NCI-H1105 (cell line): ENCODE measurements around the gene ADARB1.
"Not testable (repeated sequence)": the region's sequence is repeated elsewhere in the genome, so short reads cannot be mapped to it uniquely, and the experiment has no call there.

ENCODE experiments used
- DNase-seq: peaks from one replicate; lab custom pipeline; 2025; lab: John Stamatoyannopoulos, UW

The ADARB1 gene

GRCh38 chr21:45114475-45114874, 40.1 kb downstream of the ADARB1 start:
- no peak for DNase-seq

DNA sequence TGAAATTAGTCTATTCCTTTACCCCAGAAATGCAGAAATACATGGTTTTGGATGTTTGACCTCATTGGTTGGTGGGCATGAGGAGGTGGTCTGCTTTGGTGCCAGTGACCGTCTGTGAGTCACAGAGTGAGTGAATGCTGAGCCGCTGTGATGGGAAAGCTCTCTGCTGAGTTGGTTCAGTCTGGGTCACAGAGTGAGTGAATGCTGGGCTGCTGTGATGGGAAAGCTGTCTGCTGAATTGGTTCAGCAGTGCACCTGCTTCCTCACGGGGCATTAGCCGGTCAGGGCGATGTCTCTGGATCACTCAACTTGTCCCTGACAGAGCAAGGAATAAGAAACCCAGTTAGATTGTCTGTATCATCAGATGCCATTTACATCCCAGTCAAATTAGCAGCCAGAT, 40.8 kb downstream of the ADARB1 start:
- no peak for DNase-seq

DNA sequence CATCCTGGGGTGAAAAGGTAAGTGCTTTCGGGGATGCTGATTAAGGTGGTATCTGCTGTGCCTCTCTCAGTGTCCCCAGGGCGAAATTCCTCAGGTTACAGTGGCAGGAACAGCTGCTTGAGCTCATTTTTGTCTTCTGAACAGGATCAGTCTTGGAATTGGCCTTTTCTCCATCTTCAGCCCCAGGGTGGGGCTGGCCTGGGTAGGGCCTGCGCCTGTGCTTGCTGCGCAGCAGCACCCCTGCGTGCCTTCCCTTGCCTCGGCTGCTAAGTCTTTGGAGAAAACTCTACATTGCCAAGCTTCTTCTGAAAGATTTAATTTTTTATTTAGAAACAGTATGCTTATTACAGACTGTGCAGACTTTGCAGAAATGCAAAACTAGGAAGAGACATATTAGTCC, 41.7 kb downstream of the ADARB1 start:
- no peak for DNase-seq

DNA sequence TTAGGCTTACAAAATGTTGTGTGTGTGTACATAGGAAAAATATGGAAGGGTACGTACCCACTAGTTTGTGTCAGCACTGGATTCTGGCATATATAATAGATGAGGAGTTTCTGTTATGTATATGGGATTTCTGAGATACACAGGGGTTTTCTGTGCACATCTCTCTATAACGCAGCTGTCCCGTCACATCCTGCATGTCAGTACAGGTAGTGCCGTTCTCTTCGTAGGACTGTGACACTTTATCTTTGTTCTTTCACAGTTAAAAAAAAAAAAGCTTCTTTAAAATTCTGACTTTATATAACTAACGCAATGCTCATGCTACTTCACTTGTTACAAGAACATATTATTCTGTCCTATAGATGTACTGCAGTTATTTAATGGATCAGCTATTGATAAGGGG, 42.9 kb downstream of the ADARB1 start:
- DNase-seq: no peak

DNA sequence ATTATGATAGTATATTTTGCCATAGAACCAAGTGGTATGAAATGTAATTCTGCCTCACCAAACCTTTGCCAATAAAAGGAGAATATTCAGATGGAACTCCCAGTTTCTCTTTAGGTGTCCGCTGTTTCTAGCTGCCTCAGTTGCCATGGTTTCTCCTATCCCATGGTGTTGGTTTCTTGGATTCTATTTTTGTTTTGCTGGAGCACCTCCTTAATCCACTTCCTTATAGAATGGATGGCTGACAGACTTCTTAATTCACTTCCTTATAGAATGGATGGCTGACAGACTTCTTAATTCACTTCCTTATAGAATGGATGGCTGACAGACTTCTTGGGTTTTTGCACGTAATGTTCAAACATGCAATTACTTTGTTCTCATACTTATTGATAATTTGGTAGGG, 43.7 kb downstream of the ADARB1 start:
- no peak for DNase-seq

DNA sequence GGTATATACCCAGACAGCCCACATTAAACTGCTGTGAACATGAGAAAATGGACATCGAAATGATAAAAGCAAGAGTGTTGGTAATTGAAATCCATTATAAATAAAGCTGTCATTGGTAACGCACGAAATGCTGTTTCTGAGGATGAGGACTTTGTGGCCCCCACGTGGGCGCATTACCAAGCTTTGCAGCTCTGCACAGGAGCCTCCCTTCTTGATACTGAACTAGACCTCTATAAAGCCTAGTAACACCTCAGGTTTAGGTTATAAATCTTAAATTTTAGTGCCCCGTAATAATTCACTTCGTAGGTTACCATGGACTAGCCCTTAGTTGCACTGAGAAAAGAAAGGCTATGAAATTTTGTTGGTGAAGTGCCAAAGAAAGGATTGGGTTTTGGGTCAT, 45.4 kb downstream of the ADARB1 start:
- DNase-seq: no peak

DNA sequence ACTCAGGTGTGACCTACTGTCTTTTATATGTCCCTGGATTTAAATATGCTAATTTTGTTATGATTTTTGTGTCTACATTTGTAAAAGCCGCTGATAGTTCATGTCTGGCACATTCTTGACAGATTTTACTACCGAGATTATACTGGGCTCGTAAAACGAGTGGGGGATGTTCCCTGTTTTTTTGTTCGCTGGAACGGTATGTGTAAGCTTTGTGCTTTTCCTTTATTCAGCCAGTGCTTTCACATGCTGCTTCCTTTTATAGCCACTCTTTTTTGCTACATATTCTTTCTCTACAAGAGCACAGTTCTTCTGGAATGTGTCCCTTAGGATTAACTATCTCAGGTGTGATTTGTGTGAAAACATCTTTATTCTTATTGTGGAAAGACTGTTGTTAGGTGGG, 46.6 kb downstream of the ADARB1 start:
- no peak for DNase-seq

- DNase-seq: no peak
Observed at GRCh38 chr21:45122030-45122429, 47.6 kb downstream of the ADARB1 start.

GRCh38 chr21:45122432-45123132, 48.2 kb downstream of the ADARB1 start:
- DNase-seq: no peak

DNA sequence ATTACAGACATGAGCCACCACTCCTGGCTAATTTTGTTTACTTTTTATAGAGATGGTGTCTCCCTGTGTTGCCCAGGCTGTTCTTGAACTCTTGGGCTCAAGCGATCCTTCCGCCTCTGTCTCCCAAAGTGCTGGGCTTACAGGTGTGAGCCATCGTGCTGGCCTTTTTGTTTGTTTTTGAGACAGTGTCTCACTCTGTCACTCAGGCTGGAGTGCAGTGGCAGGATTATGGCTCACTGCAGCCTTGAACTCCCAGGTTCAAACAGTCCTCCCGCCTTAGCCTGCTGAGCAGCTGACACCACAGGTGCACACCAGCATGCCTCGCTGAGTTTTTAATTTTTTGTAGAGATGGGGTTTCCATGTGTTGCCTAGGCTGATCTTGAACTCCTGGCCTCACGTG, 49.1 kb downstream of the ADARB1 start:
- no peak for DNase-seq

DNA sequence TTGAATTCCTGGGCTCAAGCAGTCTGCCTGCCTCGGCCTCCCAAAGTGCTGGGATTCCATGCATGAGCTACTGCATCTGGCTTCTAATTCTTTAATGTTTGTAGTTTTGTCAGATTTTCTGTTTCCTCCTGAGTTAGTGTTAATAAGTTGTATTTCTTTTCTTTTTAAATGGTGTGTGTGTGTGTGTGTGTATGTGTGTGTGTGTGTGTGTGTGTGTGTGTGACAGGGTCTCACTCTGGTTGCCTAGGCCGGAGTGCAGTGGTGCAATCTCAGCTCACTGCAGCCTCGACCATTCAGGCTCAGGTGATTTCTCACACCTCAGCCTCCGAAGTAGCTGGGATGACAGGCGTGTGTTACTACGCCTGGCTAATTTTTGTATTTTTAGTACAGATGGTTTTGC, 50.2 kb downstream of the ADARB1 start:
- DNase-seq: no peak

DNA sequence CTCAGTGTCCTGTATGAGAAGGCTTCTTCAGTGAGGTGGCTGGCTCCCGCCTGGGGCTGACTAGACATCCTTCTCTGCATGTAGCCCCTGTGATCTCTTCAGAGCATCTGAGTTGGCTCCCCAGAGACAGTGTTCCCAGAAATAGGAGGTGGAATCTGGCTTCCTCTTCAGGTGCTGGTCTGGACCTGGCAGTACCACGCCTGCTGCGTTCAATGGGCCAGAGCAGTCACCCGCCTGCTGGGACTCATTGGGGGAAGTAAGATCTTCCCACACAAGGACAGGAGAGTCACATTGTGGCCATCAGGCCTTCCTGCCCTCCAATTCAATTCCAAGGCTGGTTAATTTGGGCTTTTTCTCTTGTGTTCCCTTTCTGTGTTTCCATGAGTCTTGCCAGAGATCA, 51.0 kb downstream of the ADARB1 start:
- DNase-seq: no peak

DNA sequence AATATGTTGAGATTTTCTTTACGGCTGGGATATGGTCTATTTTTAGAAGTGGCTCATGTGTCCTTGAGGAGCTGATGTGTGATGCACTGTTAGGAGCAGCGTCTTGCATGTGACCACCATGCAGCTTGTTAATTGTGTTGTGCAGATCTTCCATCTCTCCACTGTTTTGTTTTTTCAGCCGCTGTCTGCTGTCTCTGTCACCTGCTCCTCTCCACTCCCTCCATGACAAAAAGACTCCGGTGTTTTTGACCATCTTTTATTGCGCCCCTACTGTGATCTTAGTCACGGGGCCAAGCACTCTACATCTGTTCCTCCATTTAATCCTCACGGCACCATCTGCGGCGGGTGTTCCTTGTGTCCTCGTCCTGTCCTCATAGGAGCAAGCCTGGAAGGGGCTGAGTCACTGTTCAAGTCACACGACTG, 51.8 kb downstream of the ADARB1 start:
- no peak for DNase-seq

- no peak for DNase-seq
Observed at GRCh38 chr21:45126983-45127382, 52.6 kb downstream of the ADARB1 start.

- DNase-seq: no peak
Observed at GRCh38 chr21:45127937-45128336, 53.6 kb downstream of the ADARB1 start.

DNA sequence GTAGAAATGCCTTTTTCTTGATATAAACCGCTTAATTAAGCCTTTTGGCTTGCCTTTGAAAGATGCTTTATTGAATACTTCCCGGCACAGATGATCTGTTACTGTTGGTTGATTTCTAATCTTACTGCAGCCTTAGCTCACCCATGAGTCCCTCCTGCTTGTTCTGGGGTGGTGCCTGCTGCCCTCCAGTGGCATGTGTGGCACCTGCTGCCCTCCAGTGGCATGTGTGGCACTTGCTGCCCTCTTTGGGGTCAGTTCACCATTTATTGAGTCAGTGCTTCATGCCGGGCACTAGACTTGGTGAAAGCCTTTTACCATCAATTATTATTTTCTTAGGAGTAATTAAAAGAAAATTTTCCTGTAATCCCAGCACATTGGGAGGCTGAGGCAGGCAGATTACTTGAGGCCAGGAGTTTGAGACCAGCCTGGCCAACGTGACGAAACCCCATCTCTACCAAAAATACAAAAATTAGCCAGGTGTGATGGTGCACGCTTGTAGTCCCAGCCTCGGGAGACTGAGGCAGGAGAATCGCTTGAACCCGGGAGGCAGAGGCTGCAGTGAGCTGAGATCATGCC, 54.3 kb downstream of the ADARB1 start:
- peak; percentile 60 for DNase-seq

- no peak for DNase-seq
Observed at GRCh38 chr21:45129189-45129923, 55.0 kb downstream of the ADARB1 start.

DNA sequence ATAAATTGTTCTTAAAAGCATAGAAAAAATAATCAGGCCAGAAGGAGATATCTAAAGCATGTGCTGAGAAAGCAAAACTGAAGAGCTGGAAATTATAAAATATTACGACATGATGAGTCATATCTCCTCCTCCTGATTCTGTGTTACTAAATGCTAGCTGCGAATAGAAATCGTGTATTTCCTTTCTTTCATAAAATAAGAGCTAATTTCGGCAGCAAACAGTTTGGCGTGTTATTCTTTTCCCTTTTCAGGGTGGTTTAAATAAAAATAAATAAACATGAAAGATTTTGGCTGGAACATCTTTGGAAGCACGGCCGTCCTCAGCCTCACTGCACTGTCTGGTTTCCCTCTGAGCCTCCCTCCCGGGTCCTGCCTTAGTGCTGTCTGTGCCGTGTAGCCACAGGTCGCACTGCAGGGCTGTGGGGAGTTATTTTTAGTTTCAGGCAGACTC, 56.0 kb downstream of the ADARB1 start:
- no peak for DNase-seq

- no peak for DNase-seq
Observed at GRCh38 chr21:45131537-45131999, 57.2 kb downstream of the ADARB1 start.

DNA sequence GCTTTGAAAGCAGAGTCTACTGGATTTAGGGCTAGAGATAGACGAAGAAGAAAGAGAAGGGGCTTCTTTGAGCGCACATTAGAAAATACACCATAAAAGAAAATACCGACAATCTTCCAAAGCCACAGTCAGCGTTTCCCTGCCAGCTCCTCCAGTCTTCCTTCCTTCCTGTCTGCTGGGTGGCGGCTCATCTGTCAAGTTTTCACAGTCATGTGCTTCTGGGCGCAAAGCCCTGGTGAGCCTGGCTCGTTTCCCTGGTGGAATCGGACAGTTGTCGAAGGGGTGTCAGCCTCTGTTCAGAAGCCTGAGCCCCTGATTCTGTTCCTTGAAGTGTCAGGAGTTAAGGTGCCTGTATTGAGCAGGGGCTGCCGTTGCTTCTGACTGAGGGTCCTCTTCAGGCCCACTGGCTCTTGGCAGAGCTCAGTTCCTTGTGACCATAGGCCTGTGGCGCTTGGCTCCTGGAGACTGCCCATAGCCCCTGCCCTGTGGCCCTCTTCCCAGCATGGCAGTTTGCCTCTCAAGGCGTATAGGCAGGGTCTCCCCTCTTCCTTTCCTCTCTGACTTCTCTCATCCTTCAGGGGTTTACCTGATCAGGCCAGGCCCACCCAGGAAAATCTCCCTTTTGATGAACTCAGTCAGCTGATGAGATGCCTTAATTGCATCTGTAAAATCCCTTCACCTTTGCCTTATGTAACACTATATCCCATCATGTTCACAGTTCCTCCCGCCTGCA, 58.6 kb downstream of the ADARB1 start:
- no peak for DNase-seq

DNA sequence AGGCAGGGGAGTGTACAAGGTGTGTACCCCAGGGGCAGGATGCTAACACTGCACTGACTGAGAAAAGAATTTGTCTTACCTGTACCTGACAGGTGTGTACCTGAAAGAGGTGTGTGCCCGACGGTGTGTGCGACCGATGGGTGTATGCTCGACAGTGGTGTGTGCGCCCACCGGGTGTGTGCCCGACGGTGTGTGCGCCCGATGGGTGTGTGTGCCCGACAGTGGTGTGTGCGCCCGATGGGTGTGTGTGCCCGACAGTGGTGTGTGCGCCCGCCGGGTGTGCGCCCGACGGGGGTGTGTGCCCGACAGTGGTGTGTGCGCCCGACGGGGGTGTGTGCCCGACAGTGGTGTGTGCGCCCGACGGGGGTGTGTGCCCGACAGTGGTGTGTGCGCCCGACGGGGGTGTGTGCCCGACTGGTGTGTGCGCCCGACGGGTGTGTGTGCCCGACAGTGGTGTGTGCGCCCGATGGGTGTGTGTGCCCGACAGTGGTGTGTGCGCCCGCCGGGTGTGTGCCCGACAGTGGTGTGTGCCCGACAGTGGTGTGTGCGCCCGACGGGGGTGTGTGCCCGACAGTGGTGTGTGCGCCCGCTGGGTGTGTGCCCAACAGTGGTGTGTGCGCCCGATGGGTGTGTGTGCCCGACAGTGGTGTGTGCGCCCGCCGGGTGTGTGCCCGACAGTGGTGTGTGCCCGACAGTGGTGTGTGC, 59.3 kb downstream of the ADARB1 start:
- DNase-seq: not testable (repeated sequence)
